Omental fat pad (tissue), 4 donors: ENCODE results near the gene ETHE1. TPM values are rescaled to one million over a fixed set of nuclear protein-coding genes. Genes with fewer than 3 reads are reported as not detected.
"Not testable (repeated sequence)": the region's sequence is repeated elsewhere in the genome, so short reads cannot be mapped to it uniquely, and the experiment has no call there.

Experiments
- ATAC-seq: fragments of 150-250 bp; one replicate; pipeline ENCODE4 v1.9.1; 2016; ENCODE audit warnings: mild to moderate bottlenecking, moderate library complexity; ENCODE audit not compliant: low FRiP score
- DNase-seq: peaks from one replicate; pipeline ENCODE4 v3.0.0-alpha.2; 2019; ENCODE audit warnings: low spot score
- CTCF ChIP-seq, 3 donors: fragments of 450-650 bp; IDR thresholded peaks; one replicate each; pipeline ENCODE4 v1.5.1; 2016 to 2017; ENCODE audit warnings: antibody characterized with exemption in 3 of 3, mild to moderate bottlenecking in 3 of 3, moderate library complexity in 2 of 3
- total RNA-seq, 4 donors: library from RNA; depleted of rRNA; stranded (reverse); fragments of >200 nt; gene quantifications; one replicate each; pipeline ENCODE4 v1.1.0, GENCODE V29; 2016

Gene ETHE1
- total RNA-seq, 4 donors from 2014 or later = 32.4 to 52.3 (median 41.3) TPM

- DNase-seq (no peak), ATAC-seq (no peak)
- no peak for TF ChIP-seq CTCF (IDR thresholded peaks at IDR 0.05)
These were observed 4.1 kb downstream of the ETHE1 start for GRCh38 chr19:43522929-43523328.

GRCh38 chr19:43519436-43520088, 7.4 kb downstream of the ETHE1 start:
- ATAC-seq (peak; percentile 62), DNase-seq (peak; percentile 62)
- peak in 1 of 3 donors; percentile 20 for TF ChIP-seq CTCF (IDR thresholded peaks at IDR 0.05)

- TF ChIP-seq CTCF (IDR thresholded peaks at IDR 0.05) = no peak
- DNase-seq = no peak
- no peak for ATAC-seq
These were observed 8.9 kb downstream of the ETHE1 start for GRCh38 chr19:43518051-43518450.

GRCh38 chr19:43512399-43512798, 14.6 kb downstream of the ETHE1 start:
- not testable (repeated sequence) for ATAC-seq, DNase-seq

- DNase-seq (no peak), ATAC-seq (no peak)
- no peak for TF ChIP-seq CTCF (IDR thresholded peaks at IDR 0.05)
These were observed 15.7 kb downstream of the ETHE1 start for GRCh38 chr19:43511324-43511723.

- ATAC-seq (no peak), DNase-seq (no peak)
- TF ChIP-seq CTCF (IDR thresholded peaks at IDR 0.05) = no peak
These were observed 16.3 kb downstream of the ETHE1 start for GRCh38 chr19:43510713-43511112.

- TF ChIP-seq CTCF (IDR thresholded peaks at IDR 0.05) = no peak
- no peak for ATAC-seq
- no peak for DNase-seq
These were observed 19.1 kb downstream of the ETHE1 start for GRCh38 chr19:43507880-43508279.
